HUES6 (cell line): ENCODE data around the gene MLLT11.
"Not testable (repeated sequence)": the region's sequence is repeated elsewhere in the genome, so short reads cannot be mapped to it uniquely, and the experiment has no call there.

Source experiments
- H3K27ac ChIP-seq: 2 replicates; pipeline ENCODE4 v1.7.0; 2013; ENCODE audit warnings: low read depth, mild to moderate bottlenecking, low read length, inconsistent platforms
- H3K27me3 ChIP-seq: 2 replicates; pipeline ENCODE4 v1.6.1; 2013; ENCODE audit warnings: low read length; ENCODE audit not compliant: control insufficient read depth, insufficient read depth
- H3K36me3 ChIP-seq: 2 replicates; pipeline ENCODE4 v1.6.1; 2013; ENCODE audit warnings: low read length; ENCODE audit not compliant: control insufficient read depth, insufficient read depth
- H3K4me1 ChIP-seq: 2 replicates; pipeline ENCODE4 v1.6.1; 2013; ENCODE audit warnings: low read length; ENCODE audit not compliant: control insufficient read depth, insufficient read depth
- H3K4me3 ChIP-seq: 2 replicates; pipeline ENCODE4 v1.5.1; 2013; ENCODE audit warnings: low read depth, low read length
- H3K9ac ChIP-seq: one replicate; pipeline ENCODE4 v1.6.1; 2013; ENCODE audit warnings: mild to moderate bottlenecking, low read length
- H3K9me3 ChIP-seq: 2 replicates; pipeline ENCODE4 v1.6.1; 2013; ENCODE audit warnings: low read depth, low read length; ENCODE audit not compliant: control insufficient read depth, insufficient read depth

MLLT11 gene

GRCh38 chr1:151085953-151086559 lies 25.9 kb downstream of the MLLT11 start:
- no peaks in the 10 kb centered on the region for H3K27me3 ChIP-seq
- H3K4me1 ChIP-seq, result 0 out of 2 replicates have a peak, but pooled peaks cover 3% of the 10 kb centered on the region
- H3K36me3 ChIP-seq, result no peaks in the 10 kb centered on the region
- no peak overlapping the region for H3K9ac ChIP-seq
- no peaks in the 10 kb centered on the region for H3K9me3 ChIP-seq
- no peak overlapping the region for H3K27ac ChIP-seq
- no peak overlapping the region for H3K4me3 ChIP-seq

GRCh38 chr1:151097426-151097825 lies 37.2 kb downstream of the MLLT11 start:
- not testable (repeated sequence) for H3K9me3 ChIP-seq, H3K4me1 ChIP-seq, H3K4me3 ChIP-seq, H3K36me3 ChIP-seq, H3K9ac ChIP-seq, H3K27ac ChIP-seq, H3K27me3 ChIP-seq

DNA sequence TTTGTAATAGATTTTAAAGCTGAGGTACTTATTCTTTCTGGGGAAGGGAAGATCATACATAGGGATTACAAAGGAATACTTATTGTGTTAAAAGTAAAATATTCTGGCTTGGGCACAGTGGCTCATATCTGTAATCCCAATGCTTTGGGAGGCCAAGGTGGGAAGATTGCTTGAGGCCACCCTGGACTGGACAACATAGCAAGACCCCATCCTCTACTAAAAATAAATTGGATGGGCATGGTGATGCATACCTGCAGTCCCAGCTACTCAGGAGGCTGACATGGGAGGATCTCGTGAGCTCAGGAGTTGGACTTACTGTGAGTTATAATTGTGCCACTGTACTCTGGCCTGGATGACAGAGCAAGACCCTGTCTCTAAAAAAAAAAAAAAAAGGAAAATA lies 37.9 kb downstream of the MLLT11 start:
- Histone ChIP-seq H3K36me3 (no peaks in the 10 kb centered on the region), H3K4me3 (no peak overlapping the region), H3K27ac (no peak overlapping the region), H3K27me3 (no peaks in the 10 kb centered on the region), H3K9me3 (no peaks in the 10 kb centered on the region), H3K4me1 (no peaks in the 10 kb centered on the region), H3K9ac (no peak overlapping the region)

- H3K27me3 ChIP-seq, result no peaks in the 10 kb centered on the region
- H3K9ac ChIP-seq, result no peak overlapping the region
- H3K4me3 ChIP-seq, result no peak overlapping the region
- H3K9me3 ChIP-seq, result no peaks in the 10 kb centered on the region
- no peak overlapping the region for H3K27ac ChIP-seq
- H3K4me1 ChIP-seq, result no peaks in the 10 kb centered on the region
- H3K36me3 ChIP-seq, result no peaks in the 10 kb centered on the region
These were observed 44.4 kb downstream of the MLLT11 start for GRCh38 chr1:151104630-151105029.

DNA sequence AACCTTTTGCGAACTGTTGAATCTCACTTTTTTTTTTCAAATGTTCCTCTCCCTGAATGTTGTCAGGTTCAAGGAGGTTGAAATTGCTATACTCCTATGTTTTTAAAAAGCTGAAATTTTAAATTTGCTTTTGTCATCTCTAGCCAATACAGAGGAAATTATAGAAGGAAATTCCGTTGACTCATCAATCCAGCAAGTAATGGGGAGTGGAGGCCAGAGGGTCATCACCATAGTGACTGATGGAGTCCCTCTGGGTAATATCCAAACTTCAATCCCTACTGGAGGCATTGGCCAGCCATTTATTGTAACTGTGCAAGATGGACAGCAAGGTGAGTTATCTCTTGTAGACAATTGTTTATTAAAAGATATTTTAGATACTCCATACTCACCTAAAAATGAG lies 46.7 kb downstream of the MLLT11 start:
- H3K4me1 ChIP-seq, result no peaks in the 10 kb centered on the region
- H3K36me3 ChIP-seq, result no peaks in the 10 kb centered on the region
- H3K27ac ChIP-seq, result no peak overlapping the region
- H3K9ac ChIP-seq, result no peak overlapping the region
- no peaks in the 10 kb centered on the region for H3K27me3 ChIP-seq
- no peaks in the 10 kb centered on the region for H3K9me3 ChIP-seq
- no peak overlapping the region for H3K4me3 ChIP-seq

DNA sequence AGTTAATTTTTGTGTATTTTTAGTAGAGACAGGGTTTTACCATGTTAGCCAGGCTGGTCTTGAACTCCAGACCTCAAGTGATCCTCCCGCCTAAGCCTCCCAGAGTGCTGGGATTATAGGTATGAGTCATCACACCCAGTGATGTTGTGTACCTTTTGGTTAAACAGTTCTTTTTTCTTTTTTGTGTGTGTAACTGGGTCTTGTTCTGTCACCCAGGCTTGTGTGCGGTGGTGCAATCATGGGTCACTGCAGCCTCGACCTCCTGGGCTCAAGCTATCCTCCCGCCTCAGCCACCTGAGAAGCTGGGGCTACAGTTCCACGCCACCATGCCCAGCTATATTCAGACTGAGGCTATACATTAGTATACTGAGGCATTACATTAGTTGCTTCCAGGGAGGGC lies 48.1 kb downstream of the MLLT11 start:
- H3K36me3 ChIP-seq, result no peaks in the 10 kb centered on the region
- no peaks in the 10 kb centered on the region for H3K9me3 ChIP-seq
- no peak overlapping the region for H3K4me3 ChIP-seq
- no peak overlapping the region for H3K9ac ChIP-seq
- no peaks in the 10 kb centered on the region for H3K27me3 ChIP-seq
- no peak overlapping the region for H3K27ac ChIP-seq
- H3K4me1 ChIP-seq, result no peaks in the 10 kb centered on the region

- Histone ChIP-seq H3K4me1 (no peaks in the 10 kb centered on the region), H3K9me3 (no peaks in the 10 kb centered on the region), H3K9ac (no peak overlapping the region), H3K27me3 (no peaks in the 10 kb centered on the region), H3K36me3 (no peaks in the 10 kb centered on the region), H3K27ac (no peak overlapping the region), H3K4me3 (no peak overlapping the region)
These were observed 53.7 kb downstream of the MLLT11 start for GRCh38 chr1:151113877-151114276.
